ENCODE data around the gene UBXN4.

DNA sequence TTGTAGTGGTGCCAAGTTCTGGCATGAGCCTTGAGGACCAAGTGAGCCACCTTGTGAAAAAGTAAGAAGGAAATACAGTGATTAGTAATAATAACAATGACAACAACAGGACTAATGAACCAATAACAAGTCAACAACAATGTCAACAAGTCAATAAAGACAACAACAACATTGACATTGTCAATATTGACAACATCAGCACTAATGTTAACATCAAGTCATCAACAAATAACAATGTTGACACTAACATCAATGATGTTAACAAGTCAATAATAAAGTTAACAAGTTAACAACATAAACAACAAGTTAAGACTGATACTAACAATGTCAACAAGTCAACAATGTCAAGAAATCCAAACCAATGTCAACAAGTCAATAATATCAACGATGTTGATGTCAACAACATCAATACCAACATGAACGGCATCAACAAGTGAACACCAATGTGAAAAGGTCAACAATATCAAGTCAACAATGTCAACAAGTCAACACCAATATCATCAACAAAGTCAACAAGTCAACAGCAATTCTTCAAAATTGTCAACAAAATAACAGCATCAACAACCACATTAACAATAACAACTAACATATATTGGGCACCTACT is 71.4 kb downstream of the UBXN4 start:
- TF ChIP-seq, protein P1, sequence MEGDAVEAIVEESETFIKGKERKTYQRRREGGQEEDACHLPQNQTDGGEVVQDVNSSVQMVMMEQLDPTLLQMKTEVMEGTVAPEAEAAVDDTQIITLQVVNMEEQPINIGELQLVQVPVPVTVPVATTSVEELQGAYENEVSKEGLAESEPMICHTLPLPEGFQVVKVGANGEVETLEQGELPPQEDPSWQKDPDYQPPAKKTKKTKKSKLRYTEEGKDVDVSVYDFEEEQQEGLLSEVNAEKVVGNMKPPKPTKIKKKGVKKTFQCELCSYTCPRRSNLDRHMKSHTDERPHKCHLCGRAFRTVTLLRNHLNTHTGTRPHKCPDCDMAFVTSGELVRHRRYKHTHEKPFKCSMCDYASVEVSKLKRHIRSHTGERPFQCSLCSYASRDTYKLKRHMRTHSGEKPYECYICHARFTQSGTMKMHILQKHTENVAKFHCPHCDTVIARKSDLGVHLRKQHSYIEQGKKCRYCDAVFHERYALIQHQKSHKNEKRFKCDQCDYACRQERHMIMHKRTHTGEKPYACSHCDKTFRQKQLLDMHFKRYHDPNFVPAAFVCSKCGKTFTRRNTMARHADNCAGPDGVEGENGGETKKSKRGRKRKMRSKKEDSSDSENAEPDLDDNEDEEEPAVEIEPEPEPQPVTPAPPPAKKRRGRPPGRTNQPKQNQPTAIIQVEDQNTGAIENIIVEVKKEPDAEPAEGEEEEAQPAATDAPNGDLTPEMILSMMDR (IDR thresholded peaks at IDR 0.05) = no peak
- TF ChIP-seq JUNB (IDR thresholded peaks at IDR 0.05) = no peak
- no peak for TF ChIP-seq CEBPB (IDR thresholded peaks at IDR 0.05)
